Activated T-cell treated with anti-CD3 and anti-CD28 coated beads, Interleukin-2, amount 50 U/mL, for 24 hours (primary cell): Measurements from ENCODE around the gene TINAG.

Experiments used
- DNase-seq: peaks from one replicate; pipeline ENCODE4 v3.0.0-alpha.2; 2020
- H3K27ac Mint-ChIP-seq: 2 replicates; pipeline ENCODE4 v1.8.0; 2020; ENCODE audit warnings: mild to moderate bottlenecking, mixed read lengths
- H3K27me3 Mint-ChIP-seq: 2 replicates; pipeline ENCODE4 v1.8.0; 2020; ENCODE audit warnings: mixed read lengths
- H3K36me3 Mint-ChIP-seq: 2 replicates; pipeline ENCODE4 v1.8.0; 2020; ENCODE audit warnings: low read depth, mixed read lengths
- H3K4me1 Mint-ChIP-seq: 2 replicates; pipeline ENCODE4 v1.8.0; 2020; ENCODE audit warnings: low read depth, mixed read lengths
- H3K4me3 Mint-ChIP-seq: 2 replicates; pipeline ENCODE4 v1.8.0; 2020; ENCODE audit warnings: mild to moderate bottlenecking, moderate library complexity, mixed read lengths
- H3K9me3 Mint-ChIP-seq: 2 replicates; pipeline ENCODE4 v1.8.0; 2020; ENCODE audit warnings: mixed read lengths

TINAG gene

GRCh38 chr6:54428431-54428830, 120.2 kb downstream of the TINAG start:
- H3K4me1 Mint-ChIP-seq = no peaks in the 10 kb centered on the region
- H3K36me3 Mint-ChIP-seq = no peaks in the 10 kb centered on the region
- H3K27ac Mint-ChIP-seq = no peak overlapping the region

GRCh38 chr6:54431466-54431865, 123.2 kb downstream of the TINAG start:
- H3K27ac Mint-ChIP-seq = no peak overlapping the region
- no peak overlapping the region for H3K4me3 Mint-ChIP-seq
- DNase-seq = no peak
- no peaks in the 10 kb centered on the region for H3K4me1 Mint-ChIP-seq
- H3K27me3 Mint-ChIP-seq = no peaks in the 10 kb centered on the region
- peaks cover 9% of the 10 kb centered on the region for H3K9me3 Mint-ChIP-seq
- no peaks in the 10 kb centered on the region for H3K36me3 Mint-ChIP-seq

More at GRCh38 chr6:54428431-54428830, 120.2 kb downstream of the TINAG start:
- DNase-seq = no peak
- H3K4me3 Mint-ChIP-seq = no peak overlapping the region
- peaks cover 4% of the 10 kb centered on the region for H3K9me3 Mint-ChIP-seq
- H3K27me3 Mint-ChIP-seq = no peaks in the 10 kb centered on the region
